ENCODE measurements around the gene COQ8B.

COQ8B gene

DNA sequence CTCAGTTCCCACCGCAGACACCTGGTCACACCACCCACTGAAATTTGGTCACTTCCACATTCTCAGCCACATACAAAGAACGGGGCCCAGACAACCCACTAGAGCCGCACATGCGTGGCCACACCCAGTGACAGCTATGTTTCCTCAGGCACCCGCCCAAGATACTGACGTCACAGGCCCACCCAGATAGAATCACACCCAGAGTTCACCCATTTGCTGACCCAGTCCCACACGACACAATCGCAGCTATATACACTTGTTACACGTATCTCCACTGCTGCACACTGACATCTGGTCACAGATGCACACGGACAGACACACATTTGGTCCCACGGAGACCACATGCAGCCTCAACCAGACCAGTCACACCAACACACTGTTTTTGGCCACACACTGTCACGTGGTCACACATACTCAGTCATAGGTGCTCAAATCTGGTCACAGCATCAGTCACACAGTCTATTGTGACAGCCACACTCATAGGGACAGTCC is 29.1 kb downstream of the COQ8B start:
- peaks cover 14% of the 10 kb centered on the region for H3K4me1 ChIP-seq
- no peak overlapping the region for H3K4me3 ChIP-seq
- no peaks in the 10 kb centered on the region for H3K9me3 ChIP-seq
- no peak for DNase-seq (ENCODE audit: low spot score in 2 of 2)
- no peaks in the 10 kb centered on the region for H3K27me3 ChIP-seq (ENCODE audit: low read depth)
- in situ Hi-C loops (cut with MboI; ENCODE audit: low sequenced_read_pairs), result no loop called here
- H3K36me3 ChIP-seq (replicated peaks), result peaks cover 20% of the 10 kb centered on the region

DNA sequence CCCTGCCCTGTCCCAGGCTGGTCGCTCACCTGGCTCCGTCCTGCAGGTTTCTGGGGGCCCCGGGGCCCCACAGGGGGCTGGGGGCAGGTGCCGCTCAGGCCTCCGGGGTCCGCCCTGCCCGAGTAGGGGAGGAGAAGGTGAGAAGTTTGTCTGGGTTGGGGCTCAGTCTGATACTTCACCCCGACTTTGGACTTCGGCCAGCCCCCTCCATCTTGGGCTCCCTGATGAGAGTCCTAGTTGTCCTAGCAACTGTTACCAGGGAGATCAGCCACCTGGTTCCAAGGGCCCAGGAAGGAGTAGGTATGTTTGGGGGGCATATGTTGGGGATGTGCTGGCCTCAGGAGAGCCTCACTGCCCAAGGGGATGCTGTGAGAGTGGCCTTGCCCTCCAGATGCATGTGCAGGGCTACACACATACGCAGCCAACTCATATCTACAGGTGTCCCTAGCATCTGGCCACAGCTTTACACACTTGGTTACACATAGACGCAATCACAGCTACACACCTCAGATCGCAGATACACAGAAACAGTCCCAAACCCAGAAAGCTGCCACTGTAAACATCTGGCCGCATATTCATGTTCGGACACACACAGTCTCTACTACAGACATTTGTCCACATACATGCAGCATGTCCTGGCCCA is 29.7 kb downstream of the COQ8B start:
- H3K9me3 ChIP-seq, result no peaks in the 10 kb centered on the region
- H3K4me1 ChIP-seq, result peaks cover 14% of the 10 kb centered on the region
- DNase-seq (ENCODE audit: low spot score in 2 of 2), result no peak
- in situ Hi-C loops (cut with MboI; ENCODE audit: low sequenced_read_pairs), result no loop called here
- no peaks in the 10 kb centered on the region for H3K27me3 ChIP-seq (ENCODE audit: low read depth)
- H3K36me3 ChIP-seq (replicated peaks), result peaks cover 25% of the 10 kb centered on the region
- H3K4me3 ChIP-seq, result no peak overlapping the region

DNA sequence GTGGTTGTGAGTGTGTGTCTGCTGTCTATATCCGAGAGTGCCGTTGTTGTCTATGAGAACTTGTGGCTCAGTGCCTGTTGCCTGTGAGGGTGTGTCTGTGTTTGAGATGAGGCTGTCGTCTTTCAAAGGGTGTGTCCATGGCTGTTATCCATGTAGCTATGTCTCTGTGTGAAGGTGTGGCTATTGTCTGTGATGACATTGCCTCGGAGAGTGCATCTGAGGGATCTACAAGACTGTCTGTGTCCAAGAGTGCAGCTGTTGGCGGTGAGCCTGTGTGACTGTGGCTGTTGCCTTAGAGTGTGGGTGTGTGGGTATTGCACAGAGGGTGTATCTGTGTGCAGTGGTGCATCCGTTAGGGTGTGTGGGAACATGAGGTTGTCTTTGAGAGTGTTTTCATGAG is 31.1 kb downstream of the COQ8B start:
- Histone ChIP-seq H3K9me3 (no peaks in the 10 kb centered on the region), H3K4me3 (no peak overlapping the region), H3K4me1 (peaks cover 6% of the 10 kb centered on the region; the same call in 1 of the 2 replicates), H3K36me3 (replicated peaks) (peaks cover 27% of the 10 kb centered on the region), H3K27me3 (ENCODE audit: low read depth) (no peaks in the 10 kb centered on the region)
- DNase-seq (ENCODE audit: low spot score in 2 of 2), result no peak
- in situ Hi-C loops (cut with MboI; ENCODE audit: low sequenced_read_pairs), result no loop called here

DNA sequence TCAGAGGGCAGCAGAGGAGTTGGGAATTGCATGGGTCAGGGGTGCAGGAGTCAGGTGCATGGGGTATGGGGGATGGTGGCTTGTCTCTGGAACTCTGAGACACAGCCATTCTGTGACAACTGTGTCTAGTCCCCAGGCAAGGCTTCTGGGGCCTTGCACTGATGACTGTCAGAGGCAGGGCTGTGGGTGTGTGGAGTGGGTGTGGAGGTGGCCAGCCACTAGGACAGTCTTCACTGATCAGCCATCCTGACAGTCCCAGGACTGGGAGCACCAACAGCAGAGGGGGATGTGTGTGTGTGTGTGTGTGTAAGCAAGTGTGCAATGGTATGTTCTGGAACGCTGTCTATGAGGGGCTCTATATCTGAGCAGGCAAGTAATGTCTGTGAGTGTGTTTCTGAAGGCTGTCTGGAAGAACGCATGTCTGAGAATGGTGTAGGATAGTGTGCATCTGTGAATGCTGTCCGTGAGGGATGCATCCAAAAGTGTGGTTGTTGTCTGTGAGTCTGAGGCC is 31.6 kb downstream of the COQ8B start:
- Histone ChIP-seq H3K27me3 (ENCODE audit: low read depth) (no peaks in the 10 kb centered on the region), H3K4me3 (no peak overlapping the region), H3K36me3 (replicated peaks) (peaks cover 29% of the 10 kb centered on the region), H3K9me3 (no peaks in the 10 kb centered on the region), H3K4me1 (peaks cover 6% of the 10 kb centered on the region; the same call in 1 of the 2 replicates)
- in situ Hi-C loops (cut with MboI; ENCODE audit: low sequenced_read_pairs), result no loop called here
- no peak for DNase-seq (ENCODE audit: low spot score in 2 of 2)

DNA sequence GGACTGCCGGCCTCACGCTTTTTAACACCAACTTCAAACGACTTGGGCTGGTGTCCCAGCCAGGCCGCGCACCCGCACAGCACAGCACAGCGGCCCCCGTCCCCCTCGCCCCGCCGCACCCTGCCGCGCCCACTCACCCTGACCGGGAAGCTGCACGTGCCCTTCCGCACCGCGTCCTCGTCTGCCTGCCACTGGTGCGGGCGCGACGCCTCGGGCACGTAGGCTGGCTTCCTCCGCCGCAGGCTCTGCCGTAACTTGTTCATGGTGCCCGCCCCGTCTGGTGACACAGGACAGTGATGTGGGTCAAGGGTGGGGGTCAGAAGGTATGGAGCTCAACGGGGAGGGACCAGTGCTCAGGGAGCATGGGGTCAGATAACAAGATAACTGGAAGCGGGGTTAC is 32.4 kb downstream of the COQ8B start:
- Histone ChIP-seq H3K36me3 (replicated peaks) (peaks cover 34% of the 10 kb centered on the region), H3K9me3 (no peaks in the 10 kb centered on the region), H3K27me3 (ENCODE audit: low read depth) (no peaks in the 10 kb centered on the region), H3K4me1 (peaks cover 5% of the 10 kb centered on the region; the same call in 1 of the 2 replicates), H3K4me3 (no peak overlapping the region)
- in situ Hi-C loops (cut with MboI; ENCODE audit: low sequenced_read_pairs), result no loop called here
- no peak for DNase-seq (ENCODE audit: low spot score in 2 of 2)

DNA sequence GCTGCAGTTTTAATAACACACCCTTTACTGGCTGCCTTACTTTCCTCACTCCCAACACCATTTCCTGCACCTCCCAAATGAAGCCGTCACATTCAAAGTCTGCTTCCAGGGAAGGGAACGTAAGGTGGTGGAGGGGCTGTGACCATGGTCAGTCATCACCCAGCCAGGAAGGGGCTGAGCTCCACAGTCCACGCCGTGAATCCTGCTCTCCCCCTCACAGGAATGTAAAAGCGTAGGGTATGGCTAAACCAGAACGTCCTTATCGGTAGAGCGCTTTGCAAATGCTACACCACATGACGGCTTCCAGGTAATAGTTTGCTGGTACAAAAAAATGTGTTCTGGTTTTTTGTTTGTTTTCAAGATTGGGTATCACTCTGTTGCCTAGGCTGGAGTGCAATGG is 33.2 kb downstream of the COQ8B start:
- Histone ChIP-seq H3K4me3 (no peak overlapping the region), H3K36me3 (replicated peaks) (peaks cover 39% of the 10 kb centered on the region), H3K27me3 (ENCODE audit: low read depth) (no peaks in the 10 kb centered on the region), H3K9me3 (no peaks in the 10 kb centered on the region), H3K4me1 (no peaks in the 10 kb centered on the region; the same call in 1 of the 2 replicates)
- in situ Hi-C loops (cut with MboI; ENCODE audit: low sequenced_read_pairs), result no loop called here
- no peak for DNase-seq (ENCODE audit: low spot score in 2 of 2)

DNA sequence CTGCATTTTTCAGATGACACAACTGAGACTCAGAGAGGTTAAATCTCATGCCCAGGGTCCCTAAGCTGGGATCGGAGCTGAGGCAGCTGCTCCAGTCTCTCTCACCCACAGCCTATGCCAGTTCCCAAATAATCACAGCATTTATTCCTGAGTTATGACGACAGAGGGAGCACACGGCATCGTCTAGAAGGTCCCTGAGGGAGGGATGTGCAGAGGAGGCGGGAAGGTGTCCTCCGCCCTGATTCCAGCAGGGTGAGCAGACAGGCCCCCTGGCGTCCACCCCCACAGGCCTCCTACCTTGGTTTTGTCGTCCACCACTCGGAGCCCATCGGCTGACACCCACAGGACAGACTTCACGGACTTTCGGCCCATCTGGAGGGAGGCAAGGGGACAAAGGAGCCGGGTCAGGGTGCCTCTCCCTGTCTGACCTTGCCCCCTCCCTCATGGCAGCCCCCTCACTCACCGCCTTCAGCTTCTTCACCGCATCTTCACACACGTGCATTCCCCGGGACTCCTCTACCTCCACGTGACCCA is 34.2 kb downstream of the COQ8B start:
- peaks cover 49% of the 10 kb centered on the region for H3K36me3 ChIP-seq (replicated peaks)
- H3K27me3 ChIP-seq (ENCODE audit: low read depth), result no peaks in the 10 kb centered on the region
- no peak for DNase-seq (ENCODE audit: low spot score in 2 of 2)
- H3K4me3 ChIP-seq, result no peak overlapping the region
- no peaks in the 10 kb centered on the region for H3K9me3 ChIP-seq
- no peaks in the 10 kb centered on the region for H3K4me1 ChIP-seq
- in situ Hi-C loops (cut with MboI; ENCODE audit: low sequenced_read_pairs), result no loop called here

DNA sequence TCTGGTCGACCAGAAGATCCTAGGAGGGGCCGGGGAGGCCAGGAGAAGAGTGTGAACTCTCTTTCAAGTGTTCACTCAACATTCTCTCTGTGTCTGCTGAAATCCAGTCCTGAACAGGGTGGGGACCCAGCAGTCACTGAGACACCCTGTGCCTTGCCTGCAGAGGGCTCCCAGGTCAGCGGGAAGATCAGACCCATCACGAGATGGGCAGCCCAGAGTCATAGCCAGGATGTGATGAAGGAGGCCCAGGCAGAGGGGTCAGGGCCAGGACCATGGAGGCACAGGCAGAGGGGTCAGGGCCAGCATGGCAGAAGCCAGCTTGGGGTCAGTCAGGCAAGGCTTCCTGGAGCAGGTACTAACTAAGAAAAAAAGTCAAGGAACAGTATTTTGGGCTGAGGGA is 35.6 kb downstream of the COQ8B start:
- in situ Hi-C loops (cut with MboI; ENCODE audit: low sequenced_read_pairs), result no loop called here
- H3K27me3 ChIP-seq (ENCODE audit: low read depth), result no peaks in the 10 kb centered on the region
- H3K36me3 ChIP-seq (replicated peaks), result peaks cover 49% of the 10 kb centered on the region
- no peaks in the 10 kb centered on the region for H3K9me3 ChIP-seq
- no peak for DNase-seq (ENCODE audit: low spot score in 2 of 2)
- no peak overlapping the region for H3K4me3 ChIP-seq
- no peaks in the 10 kb centered on the region for H3K4me1 ChIP-seq

DNA sequence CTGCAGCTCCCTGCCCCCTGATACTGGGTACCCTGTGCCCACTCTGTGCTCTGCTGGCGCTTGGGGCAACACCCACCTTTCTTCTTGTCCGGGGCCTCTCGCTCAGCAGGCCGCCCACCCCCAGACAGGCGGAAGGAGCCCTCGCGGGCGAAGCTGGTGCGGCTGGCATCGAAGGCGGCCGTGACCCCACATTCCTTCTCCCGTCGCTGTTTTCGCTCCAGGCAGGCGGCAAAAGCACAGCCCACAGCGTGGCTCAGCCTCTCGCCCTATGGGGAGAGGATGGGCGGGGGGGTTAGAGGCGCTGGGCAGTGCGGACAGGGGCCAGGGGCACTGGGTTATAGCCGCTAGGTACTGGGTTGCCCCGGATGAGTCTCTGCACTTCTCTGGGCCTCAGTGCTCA is 39.5 kb downstream of the COQ8B start:
- no peaks in the 10 kb centered on the region for H3K9me3 ChIP-seq
- H3K36me3 ChIP-seq (replicated peaks), result peaks cover 62% of the 10 kb centered on the region
- H3K27me3 ChIP-seq (ENCODE audit: low read depth), result no peaks in the 10 kb centered on the region
- DNase-seq (ENCODE audit: low spot score in 2 of 2), result no peak
- in situ Hi-C loops (cut with MboI; ENCODE audit: low sequenced_read_pairs), result no loop called here
- H3K4me3 ChIP-seq, result no peak overlapping the region
- no peaks in the 10 kb centered on the region for H3K4me1 ChIP-seq

DNA sequence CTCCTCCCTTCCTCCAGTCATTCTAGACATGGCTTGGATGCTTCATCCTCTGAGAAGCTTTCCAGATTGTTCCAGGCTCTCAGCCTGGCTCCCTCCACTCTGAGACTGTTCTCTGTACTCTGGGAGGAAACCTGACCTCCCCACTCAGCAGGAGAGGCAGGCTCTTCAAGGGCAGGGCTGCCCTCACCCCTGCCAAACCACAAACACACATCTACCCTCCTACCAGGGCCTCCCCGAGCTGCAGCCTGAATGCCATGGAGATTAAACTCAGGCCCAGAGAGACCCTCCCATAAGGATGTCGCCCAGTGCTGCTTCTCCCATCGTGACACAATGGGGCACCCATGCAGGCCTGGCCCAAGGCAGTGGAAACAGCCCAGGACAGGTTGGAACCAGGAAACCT is 42.4 kb downstream of the COQ8B start:
- H3K4me1 ChIP-seq, result no peaks in the 10 kb centered on the region
- in situ Hi-C loops (cut with MboI; ENCODE audit: low sequenced_read_pairs), result loop anchor here (25.0 kb wide), 1 partner anchor 238 kb away; no protein-coding TSS in a partner anchor
- H3K9me3 ChIP-seq, result no peaks in the 10 kb centered on the region
- DNase-seq (ENCODE audit: low spot score in 2 of 2), result no peak
- no peaks in the 10 kb centered on the region for H3K27me3 ChIP-seq (ENCODE audit: low read depth)
- peaks cover 63% of the 10 kb centered on the region for H3K36me3 ChIP-seq (replicated peaks)
- H3K4me3 ChIP-seq, result no peak overlapping the region

DNA sequence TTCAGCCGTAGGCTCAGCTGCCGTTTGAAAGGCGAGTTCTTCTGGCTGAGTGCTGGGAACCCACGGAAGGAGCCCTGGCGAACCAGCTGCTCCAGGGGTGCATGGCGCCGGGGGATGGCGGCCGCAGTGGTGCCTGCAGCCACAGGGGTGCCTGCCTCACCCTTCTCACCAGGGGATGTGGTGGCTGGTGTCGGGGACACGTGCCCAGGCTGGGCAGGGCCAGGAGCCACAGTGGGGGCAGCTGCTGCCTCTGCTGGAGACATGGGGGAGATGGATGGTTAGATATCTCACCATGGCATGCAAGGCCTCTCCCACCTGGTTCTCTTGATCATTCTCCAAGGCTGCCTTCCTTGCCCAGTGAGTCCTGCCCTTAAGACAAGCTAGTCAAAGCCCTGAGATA is 43.3 kb downstream of the COQ8B start:
- H3K4me1 ChIP-seq, result no peaks in the 10 kb centered on the region
- peaks cover 67% of the 10 kb centered on the region for H3K36me3 ChIP-seq (replicated peaks)
- no peak for DNase-seq (ENCODE audit: low spot score in 2 of 2)
- in situ Hi-C loops (cut with MboI; ENCODE audit: low sequenced_read_pairs), result loop anchor here (25.0 kb wide), 1 partner anchor 239 kb away; no protein-coding TSS in a partner anchor
- H3K9me3 ChIP-seq, result no peaks in the 10 kb centered on the region
- H3K4me3 ChIP-seq, result no peak overlapping the region
- no peaks in the 10 kb centered on the region for H3K27me3 ChIP-seq (ENCODE audit: low read depth)

DNA sequence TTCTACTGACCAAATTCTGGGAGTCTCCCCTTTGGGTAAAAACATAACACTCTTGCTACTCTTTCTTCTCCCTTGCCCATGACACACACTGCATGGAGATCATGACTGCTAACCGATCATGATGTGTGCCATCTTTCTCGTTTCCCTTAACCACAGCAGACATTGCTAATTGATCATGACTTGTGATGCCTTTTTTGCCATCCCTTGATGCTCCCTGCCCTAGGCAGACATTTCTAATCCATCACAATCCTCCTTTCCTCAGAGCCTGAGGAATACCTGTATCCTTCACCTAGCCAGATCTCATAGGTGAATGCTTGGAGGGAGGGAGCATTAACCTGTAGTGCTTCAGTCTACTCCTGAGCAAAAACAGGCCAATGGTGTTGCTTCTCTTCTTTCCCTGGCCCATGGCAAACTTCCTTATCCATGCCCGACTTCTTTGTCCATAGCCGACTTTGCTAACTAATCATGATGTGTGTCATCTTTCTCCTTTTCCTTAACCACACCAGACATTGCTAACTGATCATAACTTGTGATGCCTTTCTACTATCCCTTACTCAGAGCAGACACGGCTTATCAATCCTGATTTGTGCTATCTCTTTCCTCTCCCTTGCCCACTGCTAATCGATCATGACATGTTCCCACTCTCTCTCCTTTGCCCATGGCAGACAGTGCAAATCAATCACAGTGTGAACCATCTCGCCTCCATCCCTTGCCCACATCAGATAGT is 44.0 kb downstream of the COQ8B start:
- Histone ChIP-seq H3K4me3 (no peak overlapping the region), H3K27me3 (ENCODE audit: low read depth) (no peaks in the 10 kb centered on the region), H3K4me1 (no peaks in the 10 kb centered on the region), H3K36me3 (replicated peaks) (peaks cover 67% of the 10 kb centered on the region), H3K9me3 (no peaks in the 10 kb centered on the region)
- no peak for DNase-seq (ENCODE audit: low spot score in 2 of 2)
- in situ Hi-C loops (cut with MboI; ENCODE audit: low sequenced_read_pairs), result loop anchor here (25.0 kb wide), 1 partner anchor 240 kb away; no protein-coding TSS in a partner anchor

DNA sequence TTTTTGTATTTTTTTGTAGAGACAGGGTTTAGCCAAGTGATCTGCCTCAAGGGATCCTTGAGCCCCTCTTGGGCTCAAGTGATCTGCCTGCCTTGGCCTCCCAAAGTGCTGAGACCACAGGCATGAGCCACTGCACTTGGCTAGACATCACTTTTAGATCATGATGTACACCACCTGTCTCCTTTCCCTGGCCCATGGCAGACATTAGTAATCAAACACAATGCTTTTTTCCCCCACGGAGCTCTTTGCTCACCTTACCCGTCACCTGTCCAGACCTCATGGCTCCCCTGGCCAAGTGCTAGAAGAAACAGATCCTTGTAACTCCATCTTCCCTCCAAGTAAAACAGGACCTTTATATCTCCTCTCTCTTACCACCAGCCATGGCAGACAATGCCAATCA is 44.6 kb downstream of the COQ8B start:
- no peaks in the 10 kb centered on the region for H3K27me3 ChIP-seq (ENCODE audit: low read depth)
- H3K4me3 ChIP-seq, result no peak overlapping the region
- in situ Hi-C loops (cut with MboI; ENCODE audit: low sequenced_read_pairs), result loop anchor here (25.0 kb wide), 1 partner anchor 240 kb away; no protein-coding TSS in a partner anchor
- no peak for DNase-seq (ENCODE audit: low spot score in 2 of 2)
- H3K36me3 ChIP-seq (replicated peaks), result peaks cover 61% of the 10 kb centered on the region
- H3K4me1 ChIP-seq, result no peaks in the 10 kb centered on the region
- H3K9me3 ChIP-seq, result no peaks in the 10 kb centered on the region

DNA sequence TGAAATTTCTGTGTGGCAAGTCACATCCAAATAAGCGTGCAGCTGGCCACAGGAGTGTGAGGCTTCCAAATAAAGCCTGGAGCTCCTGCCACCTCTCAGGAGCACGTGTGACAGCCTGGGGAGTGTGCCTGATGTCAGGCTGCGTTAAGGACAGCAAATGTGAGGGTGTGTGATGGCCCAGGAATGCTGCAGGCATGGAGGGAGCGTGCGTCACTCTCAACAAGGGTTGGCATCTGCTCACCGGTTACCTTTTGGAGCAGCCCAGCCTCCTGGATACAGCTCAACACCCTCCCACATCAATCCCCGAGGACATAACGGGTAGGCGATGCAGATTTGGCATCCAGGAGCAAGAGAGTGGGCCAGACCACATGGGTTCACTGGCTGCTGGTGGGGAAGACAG is 45.3 kb downstream of the COQ8B start:
- no peaks in the 10 kb centered on the region for H3K27me3 ChIP-seq (ENCODE audit: low read depth)
- H3K36me3 ChIP-seq (replicated peaks), result peaks cover 58% of the 10 kb centered on the region
- DNase-seq (ENCODE audit: low spot score in 2 of 2), result no peak
- no peaks in the 10 kb centered on the region for H3K9me3 ChIP-seq
- no peaks in the 10 kb centered on the region for H3K4me1 ChIP-seq
- in situ Hi-C loops (cut with MboI; ENCODE audit: low sequenced_read_pairs), result loop anchor here (25.0 kb wide), 1 partner anchor 241 kb away; no protein-coding TSS in a partner anchor
- no peak overlapping the region for H3K4me3 ChIP-seq
